ENCODE results near the gene NHERF2.

- TF ChIP-seq, protein P1, sequence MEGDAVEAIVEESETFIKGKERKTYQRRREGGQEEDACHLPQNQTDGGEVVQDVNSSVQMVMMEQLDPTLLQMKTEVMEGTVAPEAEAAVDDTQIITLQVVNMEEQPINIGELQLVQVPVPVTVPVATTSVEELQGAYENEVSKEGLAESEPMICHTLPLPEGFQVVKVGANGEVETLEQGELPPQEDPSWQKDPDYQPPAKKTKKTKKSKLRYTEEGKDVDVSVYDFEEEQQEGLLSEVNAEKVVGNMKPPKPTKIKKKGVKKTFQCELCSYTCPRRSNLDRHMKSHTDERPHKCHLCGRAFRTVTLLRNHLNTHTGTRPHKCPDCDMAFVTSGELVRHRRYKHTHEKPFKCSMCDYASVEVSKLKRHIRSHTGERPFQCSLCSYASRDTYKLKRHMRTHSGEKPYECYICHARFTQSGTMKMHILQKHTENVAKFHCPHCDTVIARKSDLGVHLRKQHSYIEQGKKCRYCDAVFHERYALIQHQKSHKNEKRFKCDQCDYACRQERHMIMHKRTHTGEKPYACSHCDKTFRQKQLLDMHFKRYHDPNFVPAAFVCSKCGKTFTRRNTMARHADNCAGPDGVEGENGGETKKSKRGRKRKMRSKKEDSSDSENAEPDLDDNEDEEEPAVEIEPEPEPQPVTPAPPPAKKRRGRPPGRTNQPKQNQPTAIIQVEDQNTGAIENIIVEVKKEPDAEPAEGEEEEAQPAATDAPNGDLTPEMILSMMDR (IDR thresholded peaks at IDR 0.05): no peak
- no peak for TF ChIP-seq POLR2A (IDR thresholded peaks at IDR 0.05)
Observed at GRCh38 chr16:1998360-1998835, 28.3 kb upstream of the NHERF2 start.
